DND-41 (cell line): Measurements from ENCODE around the gene QSOX1.

Source experiments
- ATAC-seq: fragments of 200-7000 bp; cut with Tn5 transposase; 3 replicates; pipeline ENCODE4 v1.9.1; 2021; ENCODE audit warnings: low read depth; ENCODE audit not compliant: insufficient read depth
- DNase-seq: peaks from one replicate; pipeline ENCODE4 v3.0.0-alpha.2; 2020
- H2AFZ ChIP-seq: 2 replicates; pipeline ENCODE4 v1.6.0; 2012; ENCODE audit warnings: low read depth, low read length
- H3K27ac ChIP-seq: 2 replicates; pipeline ENCODE4 v1.5.1; 2012; ENCODE audit warnings: low read length, inconsistent platforms
- H3K27me3 ChIP-seq: fragments of 200-600 bp; sonication (generic); 2 replicates; pipeline ENCODE4 v1.6.0; 2012; ENCODE audit warnings: low read length, mild to moderate bottlenecking, inconsistent platforms; ENCODE audit not compliant: insufficient read depth, poor library complexity
- H3K36me3 ChIP-seq: 2 replicates; pipeline ENCODE4 v1.5.1; 2012; ENCODE audit warnings: low read length, inconsistent platforms; ENCODE audit not compliant: insufficient read depth
- H3K4me1 ChIP-seq: 2 replicates; pipeline ENCODE4 v1.5.1; 2012; ENCODE audit warnings: mild to moderate bottlenecking, low read length; ENCODE audit not compliant: insufficient read depth
- H3K4me2 ChIP-seq: 2 replicates; pipeline ENCODE4 v1.6.0; 2012; ENCODE audit warnings: mild to moderate bottlenecking, moderate library complexity, low read length, inconsistent platforms; ENCODE audit not compliant: insufficient read depth
- H3K4me3 ChIP-seq, 2 experiments: fragments of 200-600 bp in 1 of 2; shearing (Covaris generic) in 1 of 2; 2 replicates each; pipeline ENCODE4 v1.5.1; 2012 to 2016; ENCODE audit warnings: inconsistent platforms in 2 of 2, low read length in 2 of 2, mild to moderate bottlenecking in 2 of 2, low read depth in 1 of 2, moderate library complexity in 1 of 2
- H3K79me2 ChIP-seq: 2 replicates; pipeline ENCODE4 v1.6.0; 2012; ENCODE audit warnings: low read length, inconsistent platforms; ENCODE audit not compliant: insufficient read depth
- H3K9ac ChIP-seq: 2 replicates; pipeline ENCODE4 v1.6.0; 2012; ENCODE audit warnings: low read depth, mild to moderate bottlenecking, inconsistent platforms, low read length, moderate library complexity
- H3K9me3 ChIP-seq: 2 replicates; pipeline ENCODE4 v1.5.1; 2012; ENCODE audit warnings: low read length, moderate library complexity, mild to moderate bottlenecking, inconsistent platforms; ENCODE audit not compliant: insufficient read depth, severe bottlenecking
- H4K20me1 ChIP-seq: 2 replicates; pipeline ENCODE4 v1.6.0; 2012; ENCODE audit warnings: low read length; ENCODE audit not compliant: insufficient read depth
- EZH2 ChIP-seq: IDR thresholded peaks from 3 replicates; pipeline ENCODE4 v1.6.1; 2012; ENCODE audit warnings: borderline replicate concordance, low read depth, mild to moderate bottlenecking, moderate library complexity, low read length, inconsistent platforms; ENCODE audit not compliant: severe bottlenecking
- TF ChIP-seq, protein P1 (sequence below): IDR thresholded peaks from 2 replicates; pipeline ENCODE4 v1.5.1; 2012; ENCODE audit warnings: borderline replicate concordance, low read length, moderate library complexity, mild to moderate bottlenecking; ENCODE audit not compliant: poor library complexity, severe bottlenecking; ENCODE audit errors: extremely low read depth

Gene QSOX1

DNA sequence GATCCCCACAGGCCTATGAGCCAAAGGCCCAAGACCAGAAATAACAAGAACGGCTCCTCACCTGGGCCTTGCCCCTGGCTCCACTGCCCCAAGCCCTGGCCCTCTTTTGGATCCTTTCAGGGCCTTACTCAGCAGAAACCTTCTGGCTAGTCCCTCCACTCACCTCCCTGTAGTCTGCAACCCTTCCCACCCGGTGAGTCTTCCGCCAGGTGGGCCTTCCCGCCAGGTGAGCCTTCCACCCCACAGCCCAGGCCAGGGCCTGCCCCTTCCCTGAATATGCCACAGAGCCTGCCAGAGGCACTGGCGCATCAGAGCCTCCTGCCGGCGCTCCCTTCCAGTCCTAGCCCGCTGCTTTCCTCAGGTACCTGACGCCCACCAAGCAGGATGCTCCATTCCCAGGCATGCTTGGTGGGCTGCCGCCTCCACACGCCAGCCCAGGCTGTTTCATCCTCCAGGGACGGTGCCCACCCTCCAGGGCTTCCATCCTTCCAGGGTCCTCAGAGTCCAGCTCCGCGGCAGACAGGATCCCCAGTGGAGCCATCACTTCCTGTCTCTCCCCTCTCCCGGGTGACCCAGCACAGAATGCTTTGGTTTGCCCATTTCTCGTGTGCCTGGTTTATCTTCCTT, 96.3 kb downstream of the QSOX1 start:
- TF ChIP-seq EZH2 = no peak
- TF ChIP-seq, protein P1, sequence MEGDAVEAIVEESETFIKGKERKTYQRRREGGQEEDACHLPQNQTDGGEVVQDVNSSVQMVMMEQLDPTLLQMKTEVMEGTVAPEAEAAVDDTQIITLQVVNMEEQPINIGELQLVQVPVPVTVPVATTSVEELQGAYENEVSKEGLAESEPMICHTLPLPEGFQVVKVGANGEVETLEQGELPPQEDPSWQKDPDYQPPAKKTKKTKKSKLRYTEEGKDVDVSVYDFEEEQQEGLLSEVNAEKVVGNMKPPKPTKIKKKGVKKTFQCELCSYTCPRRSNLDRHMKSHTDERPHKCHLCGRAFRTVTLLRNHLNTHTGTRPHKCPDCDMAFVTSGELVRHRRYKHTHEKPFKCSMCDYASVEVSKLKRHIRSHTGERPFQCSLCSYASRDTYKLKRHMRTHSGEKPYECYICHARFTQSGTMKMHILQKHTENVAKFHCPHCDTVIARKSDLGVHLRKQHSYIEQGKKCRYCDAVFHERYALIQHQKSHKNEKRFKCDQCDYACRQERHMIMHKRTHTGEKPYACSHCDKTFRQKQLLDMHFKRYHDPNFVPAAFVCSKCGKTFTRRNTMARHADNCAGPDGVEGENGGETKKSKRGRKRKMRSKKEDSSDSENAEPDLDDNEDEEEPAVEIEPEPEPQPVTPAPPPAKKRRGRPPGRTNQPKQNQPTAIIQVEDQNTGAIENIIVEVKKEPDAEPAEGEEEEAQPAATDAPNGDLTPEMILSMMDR = no peak
- Histone ChIP-seq H3K4me2 (no peak overlapping the region), H3K27me3 (no peaks in the 10 kb centered on the region), H2AFZ (no peak overlapping the region), H3K4me1 (peaks cover 4% of the 10 kb centered on the region; the same call in 1 of the 2 replicates), H3K79me2 (no peaks in the 10 kb centered on the region), H3K9ac (no peak overlapping the region), H3K4me3 (no peak overlapping the region), H4K20me1 (no peaks in the 10 kb centered on the region; the same call in 1 of the 2 replicates), H3K36me3 (no peaks in the 10 kb centered on the region), H3K27ac (no peak overlapping the region), H3K9me3 (no peaks in the 10 kb centered on the region)
- no peak for DNase-seq
- no peak for ATAC-seq

GRCh38 chr1:180251526-180252305, 97.0 kb downstream of the QSOX1 start:
- H3K4me1 ChIP-seq = peaks cover 4% of the 10 kb centered on the region; the same call in 1 of the 2 replicates
- ATAC-seq = no peak

GRCh38 chr1:180252638-180253536, 98.2 kb downstream of the QSOX1 start:
- Histone ChIP-seq H3K27me3 (no peaks in the 10 kb centered on the region), H3K27ac (no peak overlapping the region), H3K36me3 (no peaks in the 10 kb centered on the region), H3K9ac (no peak overlapping the region), H3K79me2 (no peaks in the 10 kb centered on the region), H2AFZ (no peak overlapping the region), H3K4me3 (no peak overlapping the region), H3K9me3 (no peaks in the 10 kb centered on the region), H3K4me1 (peaks cover 4% of the 10 kb centered on the region; the same call in 1 of the 2 replicates), H4K20me1 (no peaks in the 10 kb centered on the region; the same call in 1 of the 2 replicates), H3K4me2 (no peak overlapping the region)
- ATAC-seq = peak; percentile 76
- peak; percentile 79 for DNase-seq
- TF ChIP-seq, protein P1 = peak; percentile 97
- TF ChIP-seq EZH2 = no peak

More at GRCh38 chr1:180251526-180252305, 97.0 kb downstream of the QSOX1 start:
- H3K27ac ChIP-seq = no peak overlapping the region
- H3K4me2 ChIP-seq = no peak overlapping the region
- H3K9me3 ChIP-seq = no peaks in the 10 kb centered on the region
- TF ChIP-seq, protein P1 = no peak
- TF ChIP-seq EZH2 = no peak
- DNase-seq = no peak
- H3K79me2 ChIP-seq = no peaks in the 10 kb centered on the region
- H2AFZ ChIP-seq = no peak overlapping the region
- no peak overlapping the region for H3K4me3 ChIP-seq
- H4K20me1 ChIP-seq = no peaks in the 10 kb centered on the region; the same call in 1 of the 2 replicates
- no peaks in the 10 kb centered on the region for H3K36me3 ChIP-seq
- no peak overlapping the region for H3K9ac ChIP-seq
- H3K27me3 ChIP-seq = no peaks in the 10 kb centered on the region
